Neural cell (in vitro differentiated cells): ENCODE measurements around the gene GRK7. TPM values are rescaled to one million over a fixed set of nuclear protein-coding genes. Genes with fewer than 3 reads are reported as not detected.

Experiments
- H2AFZ ChIP-seq: fragments of 200-600, 300-800 bp; sonication (generic), shearing (Covaris generic); 2 replicates; pipeline ENCODE4 v1.6.0; 2014; ENCODE audit warnings: low read depth, mild to moderate bottlenecking, antibody characterized with exemption, low read length, moderate library complexity
- H3F3A ChIP-seq: fragments of 200-600 bp; shearing (Covaris generic); 2 replicates; pipeline ENCODE4 v1.6.1; 2016; ENCODE audit warnings: mild to moderate bottlenecking, moderate library complexity, mixed read lengths, antibody characterized with exemption, low read length; ENCODE audit not compliant: insufficient read depth, poor library complexity, severe bottlenecking
- H3K27ac ChIP-seq: fragments of 200-600, 300-800 bp; sonication (generic), shearing (Covaris generic); 2 replicates; pipeline ENCODE4 v1.5.1; 2014; ENCODE audit warnings: mild to moderate bottlenecking, low read length, moderate library complexity
- H3K27me3 ChIP-seq: fragments of 300-800, 200-600 bp; sonication (generic), shearing (Covaris generic); 2 replicates; pipeline ENCODE4 v1.6.0; 2014; ENCODE audit warnings: mild to moderate bottlenecking, low read depth, low read length, moderate library complexity; ENCODE audit not compliant: insufficient read depth
- H3K36me3 ChIP-seq: fragments of 300-800, 200-600 bp; sonication (generic), shearing (Covaris generic); 2 replicates; pipeline ENCODE4 v1.5.1; 2014; ENCODE audit warnings: mild to moderate bottlenecking, antibody characterized with exemption, low read length, moderate library complexity; ENCODE audit not compliant: insufficient read depth
- H3K4me2 ChIP-seq: fragments of 300-800, 200-600 bp; sonication (generic), shearing (Covaris generic); 2 replicates; pipeline ENCODE4 v1.6.0; 2014; ENCODE audit warnings: mild to moderate bottlenecking, low read length
- H3K4me3 ChIP-seq: fragments of 300-800, 200-600 bp; sonication (generic), shearing (Covaris generic); 2 replicates; pipeline ENCODE4 v1.5.1; 2014; ENCODE audit warnings: mild to moderate bottlenecking, low read length, moderate library complexity
- H3K79me2 ChIP-seq: fragments of 200-600 bp; shearing (Covaris generic); replicated peaks from 2 replicates; pipeline ENCODE4 v1.6.0; 2014; ENCODE audit warnings: mild to moderate bottlenecking, low read length, moderate library complexity; ENCODE audit not compliant: insufficient read depth
- H3K9ac ChIP-seq: fragments of 300-800, 200-600 bp; sonication (generic), shearing (Covaris generic); 2 replicates; pipeline ENCODE4 v1.6.1; 2016; ENCODE audit warnings: mild to moderate bottlenecking, low read length, mixed read lengths
- H3K9me2 ChIP-seq: fragments of 200-600 bp; shearing (Covaris generic); 2 replicates; pipeline ENCODE4 v1.6.1; 2016; ENCODE audit warnings: mild to moderate bottlenecking, low read length, mixed read lengths; ENCODE audit not compliant: insufficient read depth
- H3K9me3 ChIP-seq: fragments of 200-600, 300-800 bp; sonication (generic), shearing (Covaris generic); 2 replicates; pipeline ENCODE4 v1.6.1; 2016; ENCODE audit warnings: mild to moderate bottlenecking, mixed run types, low read length, moderate library complexity, mixed read lengths
- H4K20me1 ChIP-seq: fragments of 200-600 bp; shearing (Covaris generic); 2 replicates; pipeline ENCODE4 v1.6.1; 2016; ENCODE audit warnings: mild to moderate bottlenecking, mixed run types; ENCODE audit not compliant: insufficient read depth
- CTCF ChIP-seq: fragments of 450-650 bp; IDR thresholded peaks from 2 replicates; pipeline ENCODE4 v1.5.1; 2014; ENCODE audit warnings: antibody characterized with exemption, mild to moderate bottlenecking, moderate library complexity; ENCODE audit not compliant: poor library complexity, severe bottlenecking
- EP300 ChIP-seq: fragments of 450-650 bp; conservative IDR thresholded peaks from 2 replicates; pipeline ENCODE4 v1.6.1; 2014; ENCODE audit warnings: antibody characterized with exemption, mild to moderate bottlenecking, moderate library complexity; ENCODE audit not compliant: poor library complexity, severe bottlenecking
- EZH2 ChIP-seq: fragments of 200-600, 300-800 bp; shearing (Covaris generic), sonication (generic); IDR thresholded peaks from 2 replicates; pipeline ENCODE4 v1.6.1; 2014; ENCODE audit warnings: antibody characterized with exemption, low read length, borderline replicate concordance, mild to moderate bottlenecking; ENCODE audit not compliant: insufficient read depth, poor library complexity, severe bottlenecking
- MXI1 ChIP-seq: fragments of 450-650 bp; conservative IDR thresholded peaks from 2 replicates; pipeline ENCODE4 v1.6.1; 2014; ENCODE audit warnings: antibody characterized with exemption, mild to moderate bottlenecking; ENCODE audit not compliant: poor library complexity, severe bottlenecking
- POLR2AphosphoS5 ChIP-seq: IDR thresholded peaks from 2 replicates; pipeline ENCODE4 v1.6.1; 2012
- RAD21 ChIP-seq: fragments of 450-650 bp; conservative IDR thresholded peaks from 2 replicates; pipeline ENCODE4 v1.6.1; 2014; ENCODE audit warnings: antibody characterized with exemption, mild to moderate bottlenecking, moderate library complexity
- REST ChIP-seq: IDR thresholded peaks from 2 replicates; pipeline ENCODE4 v1.6.1; 2012; ENCODE audit warnings: borderline replicate concordance
- SMC3 ChIP-seq: fragments of 450-650 bp; conservative IDR thresholded peaks from 2 replicates; pipeline ENCODE4 v1.6.1; 2014; ENCODE audit warnings: antibody characterized with exemption, mild to moderate bottlenecking, moderate library complexity; ENCODE audit not compliant: poor library complexity
- polyA plus RNA-seq: library from polyadenylated mRNA; depleted of rRNA; stranded (reverse); fragments of >200 nt; gene quantifications from 2 replicates; pipeline ENCODE4 v1.2.3, GENCODE V29; 2014

GRK7 gene
- polyA plus RNA-seq, 1 donor from 2014 or later, result not detected

- TF ChIP-seq REST, result no peak
- TF ChIP-seq SMC3, result no peak
- no peak for TF ChIP-seq EP300
- no peak for TF ChIP-seq CTCF
- TF ChIP-seq EZH2, result no peak
- H3K4me3 ChIP-seq, result no peak overlapping the region
- H3K9me2 ChIP-seq, result no peaks in the 10 kb centered on the region
- peaks cover 21% of the 10 kb centered on the region for H3K79me2 ChIP-seq
- H4K20me1 ChIP-seq, result no peaks in the 10 kb centered on the region
- H3K27me3 ChIP-seq, result no peaks in the 10 kb centered on the region
- no peak overlapping the region for H3K27ac ChIP-seq
- H3F3A ChIP-seq, result no peaks in the 10 kb centered on the region
- H3K9ac ChIP-seq, result no peak overlapping the region
- no peak overlapping the region for H2AFZ ChIP-seq
- H3K4me2 ChIP-seq, result no peak overlapping the region
- peaks cover 4% of the 10 kb centered on the region for H3K36me3 ChIP-seq
- no peaks in the 10 kb centered on the region for H3K9me3 ChIP-seq
Observed at GRCh38 chr3:141746962-141747361, 16.2 kb upstream of the GRK7 start.

- Histone ChIP-seq H3K27me3 (no peaks in the 10 kb centered on the region), H3K27ac (no peak overlapping the region), H3K4me3 (no peak overlapping the region), H3K9ac (no peak overlapping the region), H4K20me1 (no peaks in the 10 kb centered on the region), H3K36me3 (peaks cover 4% of the 10 kb centered on the region), H3K4me2 (no peak overlapping the region), H3F3A (no peaks in the 10 kb centered on the region), H3K79me2 (no peaks in the 10 kb centered on the region), H2AFZ (no peak overlapping the region), H3K9me3 (no peaks in the 10 kb centered on the region), H3K9me2 (no peaks in the 10 kb centered on the region)
- TF ChIP-seq REST (no peak), MXI1 (no peak), POLR2AphosphoS5 (no peak), RAD21 (no peak), EP300 (no peak)
Observed at GRCh38 chr3:141753399-141753798, 9.8 kb upstream of the GRK7 start.
